Measurements from ENCODE around the gene AMDHD2.
"Not testable (repeated sequence)": the region's sequence is repeated elsewhere in the genome, so short reads cannot be mapped to it uniquely, and the experiment has no call there.

AMDHD2 gene

DNA sequence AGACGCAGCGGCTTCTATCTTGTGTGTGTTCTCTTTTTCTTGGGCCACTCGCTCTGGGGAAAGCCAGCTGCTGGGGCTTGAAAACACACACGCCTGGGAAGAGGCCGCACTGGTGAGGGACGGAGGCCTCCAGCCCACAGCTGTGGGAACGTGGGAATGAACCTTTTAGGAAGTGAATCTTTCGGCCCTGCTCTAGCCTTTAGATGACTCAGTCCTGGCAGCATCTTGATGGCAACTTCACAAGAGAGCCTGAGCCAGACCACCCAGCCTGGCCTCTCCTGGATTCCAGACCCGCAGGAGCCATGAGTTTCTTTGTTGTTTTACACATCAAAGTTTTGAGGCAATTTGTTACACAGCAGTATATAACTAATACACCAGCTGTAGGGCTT lies 15.4 kb downstream of the AMDHD2 start:
- peak in 1 of 2 donors; percentile 51 for DNase-seq

DNA sequence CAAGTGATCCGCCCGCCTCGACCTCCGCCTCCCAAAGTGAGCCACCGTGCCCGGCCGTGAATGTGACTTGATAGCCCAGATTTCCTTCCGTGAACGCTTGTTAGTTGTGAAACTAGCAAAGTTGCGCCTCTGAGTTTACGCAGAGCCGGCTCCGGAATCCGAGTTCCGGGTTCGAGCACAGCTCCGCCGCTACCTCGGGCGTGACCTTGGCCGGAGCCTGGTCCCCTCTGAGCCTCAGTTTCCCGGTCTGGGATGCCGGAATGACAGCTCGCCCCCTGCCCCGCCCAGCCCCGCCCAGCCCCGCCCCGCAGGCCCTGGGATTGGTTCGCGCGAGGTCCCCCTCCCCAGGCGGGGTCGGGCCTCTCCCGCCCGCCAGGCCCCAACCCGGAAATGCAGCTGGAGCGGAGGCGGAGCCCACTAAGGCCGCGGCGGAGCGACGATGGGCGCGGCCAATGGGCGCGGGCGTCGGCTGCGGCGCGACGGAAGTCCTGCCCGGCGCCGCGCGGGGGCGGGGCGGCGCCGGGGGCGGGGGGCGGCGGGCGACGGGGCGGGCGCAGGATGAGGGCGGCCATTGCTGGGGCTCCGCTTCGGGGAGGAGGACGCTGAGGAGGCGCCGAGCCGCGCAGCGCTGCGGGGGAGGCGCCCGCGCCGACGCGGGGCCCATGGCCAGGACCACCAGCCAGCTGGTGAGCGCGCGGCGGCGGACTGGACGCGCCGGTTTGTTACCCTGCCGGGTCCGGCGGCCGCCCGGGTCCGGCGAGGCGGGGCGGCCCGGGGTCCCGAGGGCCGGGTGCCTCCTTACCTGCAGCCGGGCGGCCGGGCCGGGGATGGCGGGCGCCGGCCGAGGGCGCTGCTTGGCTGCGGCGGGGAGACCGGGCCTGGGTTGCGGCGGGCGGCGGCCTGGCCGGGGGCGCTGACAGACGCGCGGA lies 17.5 kb downstream of the AMDHD2 start, which contains the start of gene PDPK1:
TSS of gene PDPK1 (plus strand) at position 571 of the 929 bp plus-strand sequence. CDS start at position 663, 92 bp downstream.
- peak; percentile 96 to 97 for DNase-seq

DNA sequence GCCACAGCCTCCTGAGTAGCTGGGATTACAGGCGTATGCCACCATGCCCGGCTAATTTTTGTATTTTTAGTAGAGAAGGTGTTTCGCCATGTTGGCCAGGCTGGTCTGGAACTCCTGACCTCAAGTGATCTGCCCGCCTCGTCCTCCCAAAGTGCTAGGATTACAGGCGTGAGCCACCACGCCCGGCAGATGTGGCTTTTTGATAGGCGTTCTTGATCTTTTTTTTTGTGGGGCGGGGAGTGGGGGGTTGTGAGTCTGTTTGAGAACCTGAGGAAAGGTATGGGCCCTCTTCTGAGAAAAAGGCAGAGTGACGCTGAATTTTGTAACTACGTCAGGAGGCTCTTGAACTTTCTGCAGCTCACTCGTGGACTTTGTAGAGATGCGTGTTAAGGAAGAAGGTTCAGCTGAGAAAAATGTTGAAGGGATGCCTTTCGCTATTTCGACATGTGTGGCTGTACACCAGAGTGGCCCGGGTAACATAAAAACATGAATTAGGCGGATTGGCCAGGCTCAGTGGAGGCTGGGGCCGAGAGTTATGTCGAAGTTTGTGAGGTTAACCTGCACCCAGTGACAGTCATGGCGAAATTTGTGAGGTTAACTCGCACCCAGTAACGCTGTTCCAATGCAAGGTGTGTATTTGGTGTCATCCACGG lies 19.1 kb downstream of the AMDHD2 start:
- not testable (repeated sequence) for DNase-seq

- DNase-seq, result peak; percentile 33 to 50
Observed at GRCh38 chr16:2539845-2540458, 19.8 kb downstream of the AMDHD2 start.

DNA sequence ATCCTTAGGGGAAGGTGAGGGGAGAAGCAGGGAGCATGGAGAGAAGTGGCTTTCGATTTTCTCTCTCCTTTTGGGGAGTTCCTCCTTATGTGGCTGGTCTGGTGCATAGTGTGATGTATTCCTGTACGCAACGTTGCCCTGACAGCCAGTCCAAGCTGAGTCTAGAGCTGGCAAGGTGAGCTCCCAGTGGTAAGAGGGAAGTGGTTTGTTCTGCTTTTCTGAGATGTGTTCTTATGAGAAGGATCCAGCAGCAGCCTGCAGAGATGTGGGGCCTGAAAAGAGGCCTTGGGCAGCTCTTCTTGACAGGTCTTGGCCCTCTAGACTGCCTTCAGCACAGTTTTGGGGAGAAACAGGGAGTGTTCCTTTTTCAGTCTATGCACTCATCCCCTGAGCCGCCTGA lies 20.7 kb downstream of the AMDHD2 start:
- peak in 1 of 2 donors; percentile 43 for DNase-seq

- DNase-seq, result not testable (repeated sequence)
Observed at GRCh38 chr16:2541409-2541808, 21.2 kb downstream of the AMDHD2 start.

GRCh38 chr16:2543771-2544170 lies 23.6 kb downstream of the AMDHD2 start:
- not testable (repeated sequence) for DNase-seq

- not testable (repeated sequence) for DNase-seq
Observed at GRCh38 chr16:2550283-2550878, 30.2 kb downstream of the AMDHD2 start.

DNA sequence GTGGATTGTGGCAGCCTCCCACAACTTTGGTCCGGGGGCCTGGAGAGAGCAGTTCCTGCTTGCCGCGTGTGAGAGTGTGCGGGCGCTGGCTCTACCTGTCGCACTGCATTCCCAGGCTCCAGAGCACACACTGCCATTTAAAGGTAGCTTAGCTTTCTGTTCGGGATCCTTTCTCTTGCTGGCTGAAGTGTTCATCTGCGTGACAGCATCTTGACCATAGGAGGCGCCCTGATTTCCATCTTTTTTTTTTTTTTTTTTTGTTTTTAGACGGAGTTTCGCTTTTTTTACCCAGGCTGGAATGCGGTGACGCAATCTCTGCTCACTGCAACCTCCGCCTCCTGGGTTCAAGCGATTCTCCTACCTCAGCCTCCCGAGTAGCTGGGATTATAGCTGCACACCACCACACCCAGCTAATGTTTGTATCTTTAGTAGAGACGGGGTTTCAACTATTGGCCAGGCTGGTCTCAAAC lies 31.3 kb downstream of the AMDHD2 start:
- not testable (repeated sequence) for DNase-seq

DNA sequence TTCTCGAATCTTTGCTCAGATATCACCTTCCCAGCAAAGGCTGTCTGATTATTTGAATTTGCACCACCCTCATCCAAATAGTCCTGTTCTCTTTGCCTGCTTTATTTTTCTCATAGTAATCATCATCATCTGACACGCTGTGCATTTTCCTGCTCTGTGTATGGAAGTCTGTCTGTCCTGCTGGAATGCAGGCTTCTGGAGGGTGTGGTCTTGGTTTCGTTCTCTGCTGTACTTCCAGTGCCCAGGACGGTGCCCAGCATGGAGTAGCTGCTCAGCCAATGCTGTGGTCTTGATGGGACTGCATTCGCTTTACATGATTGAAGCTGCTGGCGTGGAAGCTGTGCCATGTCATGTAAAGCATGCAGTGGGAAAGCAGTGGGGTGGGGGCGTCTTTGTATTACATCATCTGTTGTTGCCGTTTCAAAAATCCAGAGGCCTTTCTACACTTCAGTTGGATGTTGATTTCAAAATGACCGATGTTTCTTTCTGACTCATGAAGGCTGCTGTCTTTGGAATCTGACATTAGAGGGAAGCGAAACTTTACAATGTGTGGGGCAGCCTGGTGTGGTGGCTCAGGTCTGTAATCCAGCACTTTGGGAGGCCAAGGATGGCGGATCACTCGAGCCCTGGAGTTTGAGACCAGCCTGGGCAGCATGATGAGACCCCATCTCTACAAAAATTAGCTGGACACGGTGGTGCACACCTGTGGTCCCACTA lies 34.7 kb downstream of the AMDHD2 start:
- DNase-seq, result not testable (repeated sequence)

- not testable (repeated sequence) for DNase-seq
Observed at GRCh38 chr16:2557150-2557549, 37.0 kb downstream of the AMDHD2 start.

DNA sequence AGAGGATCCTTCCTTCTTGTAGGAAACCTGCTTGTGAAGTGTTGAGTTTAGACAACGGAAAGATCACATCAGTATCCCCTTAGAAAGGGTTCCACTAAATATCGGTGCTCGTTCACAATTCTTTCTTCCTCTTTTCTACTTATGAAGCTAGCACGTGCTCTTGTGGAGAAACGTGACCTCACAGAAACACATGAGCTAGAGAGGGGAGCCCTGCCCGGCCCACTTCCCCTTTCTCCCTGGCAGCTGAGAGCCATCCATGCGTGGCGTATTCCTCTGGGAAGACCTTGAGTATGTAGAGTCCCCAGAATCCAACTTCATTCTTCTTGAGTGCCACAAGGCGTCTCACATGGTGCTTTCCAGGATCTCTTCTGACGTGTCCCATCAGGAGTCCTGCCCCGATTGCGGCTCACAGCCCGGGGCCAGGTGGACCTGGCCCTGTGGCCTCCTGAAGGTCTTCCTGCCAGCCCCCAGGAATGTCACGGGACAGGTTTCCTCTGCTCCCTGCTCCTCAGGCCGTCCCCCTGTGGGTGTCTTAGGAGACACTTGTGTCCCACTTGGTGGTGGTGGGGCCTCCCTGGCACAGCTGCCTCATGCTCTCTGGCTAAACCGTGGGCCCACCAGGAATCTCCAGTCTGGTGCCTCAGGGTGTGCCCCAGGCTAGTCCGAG lies 40.1 kb downstream of the AMDHD2 start:
- peak in 1 of 2 donors; percentile 42 for DNase-seq

DNA sequence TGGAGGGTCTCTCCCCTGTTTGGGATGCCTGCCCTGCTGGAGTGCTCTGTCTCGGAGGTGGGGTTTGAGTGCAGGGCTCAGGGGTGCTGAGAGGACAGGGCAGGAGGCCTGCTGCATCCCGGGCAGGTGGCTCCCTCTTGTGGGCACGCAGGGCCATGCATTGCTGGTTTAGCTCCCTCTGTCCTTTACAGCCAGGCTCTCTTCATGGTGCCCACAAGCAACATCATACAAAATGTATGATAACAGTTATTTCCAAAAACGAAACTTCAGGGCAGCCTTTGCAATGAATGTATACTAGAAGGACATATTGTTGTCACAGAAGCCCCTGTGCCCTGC lies 40.6 kb downstream of the AMDHD2 start:
- DNase-seq, result peak; percentile 75 to 78

GRCh38 chr16:2567506-2567905 lies 47.3 kb downstream of the AMDHD2 start:
- not testable (repeated sequence) for DNase-seq

GRCh38 chr16:2568573-2568972 lies 48.4 kb downstream of the AMDHD2 start:
- not testable (repeated sequence) for DNase-seq

DNA sequence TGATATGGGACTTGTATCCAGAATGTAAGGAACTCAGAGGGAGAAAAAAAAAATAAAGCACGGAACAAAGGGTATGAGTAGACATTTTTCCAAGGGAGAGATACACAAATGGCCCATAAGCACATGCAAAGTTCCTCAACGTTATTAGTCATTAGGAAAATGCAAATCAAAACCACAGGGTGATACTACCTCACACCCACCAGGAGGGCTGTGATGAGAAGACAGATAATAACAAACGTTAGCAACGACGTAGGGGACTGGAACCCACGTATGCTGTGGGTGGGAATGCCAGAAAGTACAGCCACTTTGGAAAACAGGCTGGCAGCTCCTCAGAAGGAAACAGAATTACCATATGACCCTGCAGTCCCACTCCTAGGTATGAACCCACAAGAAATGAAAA lies 52.5 kb downstream of the AMDHD2 start:
- not testable (repeated sequence) for DNase-seq

- DNase-seq, result not testable (repeated sequence)
Observed at GRCh38 chr16:2575839-2576238, 55.7 kb downstream of the AMDHD2 start.

- not testable (repeated sequence) for DNase-seq
Observed at GRCh38 chr16:2577044-2577443, 56.9 kb downstream of the AMDHD2 start.

DNA sequence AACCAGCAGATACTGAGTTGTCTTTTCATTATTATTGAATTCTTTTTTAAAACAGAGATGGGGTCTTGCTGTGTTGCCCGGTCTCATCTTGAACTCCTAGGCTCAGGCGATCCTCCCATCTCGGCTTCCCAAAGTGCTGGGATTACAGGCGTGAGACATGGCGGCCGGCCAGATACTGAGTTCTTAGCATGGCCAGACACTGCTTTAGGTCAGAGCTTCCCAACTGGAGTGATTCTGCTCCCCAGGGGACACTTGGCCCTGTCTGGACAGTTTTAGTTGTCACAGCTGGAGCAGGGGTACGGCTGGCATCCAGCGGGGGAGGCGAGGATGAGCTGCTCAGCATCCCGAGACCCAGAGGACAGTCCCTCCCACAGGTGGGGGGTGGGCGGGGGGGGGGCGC lies 58.7 kb downstream of the AMDHD2 start:
- DNase-seq, result not testable (repeated sequence)

- not testable (repeated sequence) for DNase-seq
Observed at GRCh38 chr16:2580143-2580542, 60.0 kb downstream of the AMDHD2 start.

- not testable (repeated sequence) for DNase-seq
Observed at GRCh38 chr16:2580818-2581217, 60.6 kb downstream of the AMDHD2 start.
